ENCODE data around the gene FBXW11.

GRCh38 chr5:172038167-172038566, 31.7 kb upstream of the FBXW11 start:
- TF ChIP-seq, protein P1, sequence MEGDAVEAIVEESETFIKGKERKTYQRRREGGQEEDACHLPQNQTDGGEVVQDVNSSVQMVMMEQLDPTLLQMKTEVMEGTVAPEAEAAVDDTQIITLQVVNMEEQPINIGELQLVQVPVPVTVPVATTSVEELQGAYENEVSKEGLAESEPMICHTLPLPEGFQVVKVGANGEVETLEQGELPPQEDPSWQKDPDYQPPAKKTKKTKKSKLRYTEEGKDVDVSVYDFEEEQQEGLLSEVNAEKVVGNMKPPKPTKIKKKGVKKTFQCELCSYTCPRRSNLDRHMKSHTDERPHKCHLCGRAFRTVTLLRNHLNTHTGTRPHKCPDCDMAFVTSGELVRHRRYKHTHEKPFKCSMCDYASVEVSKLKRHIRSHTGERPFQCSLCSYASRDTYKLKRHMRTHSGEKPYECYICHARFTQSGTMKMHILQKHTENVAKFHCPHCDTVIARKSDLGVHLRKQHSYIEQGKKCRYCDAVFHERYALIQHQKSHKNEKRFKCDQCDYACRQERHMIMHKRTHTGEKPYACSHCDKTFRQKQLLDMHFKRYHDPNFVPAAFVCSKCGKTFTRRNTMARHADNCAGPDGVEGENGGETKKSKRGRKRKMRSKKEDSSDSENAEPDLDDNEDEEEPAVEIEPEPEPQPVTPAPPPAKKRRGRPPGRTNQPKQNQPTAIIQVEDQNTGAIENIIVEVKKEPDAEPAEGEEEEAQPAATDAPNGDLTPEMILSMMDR (IDR thresholded peaks at IDR 0.05; ENCODE audit: low read depth, low read length), result no peak
- TF ChIP-seq EZH2phosphoT487 (IDR thresholded peaks at IDR 0.05; ENCODE audit: low read depth), result no peak

All from OCI-LY3 (cell line).